ENCODE data around the gene SHF.

The SHF gene

DNA sequence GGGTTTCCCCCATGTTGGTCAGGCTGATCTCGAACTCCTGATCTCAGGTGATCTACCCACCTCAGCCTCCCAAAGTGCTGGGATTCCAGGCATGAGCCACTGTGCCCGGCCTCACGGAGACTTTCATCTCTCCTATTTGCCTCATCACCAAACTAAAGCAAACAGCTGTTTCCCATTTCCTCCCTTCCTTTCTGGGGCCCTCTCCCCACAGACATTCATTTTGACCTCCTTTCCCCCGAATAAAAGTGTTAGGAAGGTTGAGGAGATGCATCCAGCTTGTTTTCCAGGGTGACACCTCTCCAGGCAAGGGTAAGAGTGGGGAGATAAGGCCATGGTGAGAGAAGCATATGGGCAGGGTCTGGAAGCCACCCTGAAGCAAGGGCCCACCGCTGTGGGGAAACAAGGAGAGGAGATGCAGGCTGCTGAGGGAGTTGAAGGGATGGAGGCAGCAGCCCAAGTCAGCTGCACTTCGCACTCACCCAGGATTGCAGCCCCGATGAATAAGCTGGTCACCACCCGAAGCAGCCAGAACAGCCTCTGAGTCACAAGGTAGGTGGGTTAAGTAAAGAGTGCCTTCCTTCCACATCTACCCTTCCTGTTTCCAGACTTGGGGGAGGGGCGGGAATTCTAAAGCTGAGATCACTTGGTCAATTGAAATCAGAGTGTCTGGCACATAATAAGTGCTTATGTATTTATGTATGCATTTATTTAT, 65.9 kb downstream of the SHF start:
- no peak for FAIRE-seq

DNA sequence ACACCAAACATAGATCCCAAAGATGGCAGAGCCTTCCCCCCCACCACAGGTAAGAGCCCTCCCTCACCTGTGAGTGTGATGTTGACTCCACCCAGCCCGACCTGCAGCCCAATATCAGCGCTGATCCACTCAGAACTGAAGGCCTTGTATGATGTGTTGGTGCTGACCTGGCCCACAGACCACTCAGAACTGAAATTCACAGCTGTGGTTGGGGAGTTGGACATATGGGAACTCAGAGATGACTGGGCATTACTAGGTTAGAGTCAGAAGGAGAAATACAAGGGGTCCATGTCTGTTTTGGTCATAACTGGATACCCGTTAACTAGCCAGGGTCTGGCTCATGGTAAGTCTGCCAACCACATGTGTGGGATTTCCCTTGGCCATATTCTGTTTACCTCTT, 66.7 kb downstream of the SHF start:
- no peak for FAIRE-seq

DNA sequence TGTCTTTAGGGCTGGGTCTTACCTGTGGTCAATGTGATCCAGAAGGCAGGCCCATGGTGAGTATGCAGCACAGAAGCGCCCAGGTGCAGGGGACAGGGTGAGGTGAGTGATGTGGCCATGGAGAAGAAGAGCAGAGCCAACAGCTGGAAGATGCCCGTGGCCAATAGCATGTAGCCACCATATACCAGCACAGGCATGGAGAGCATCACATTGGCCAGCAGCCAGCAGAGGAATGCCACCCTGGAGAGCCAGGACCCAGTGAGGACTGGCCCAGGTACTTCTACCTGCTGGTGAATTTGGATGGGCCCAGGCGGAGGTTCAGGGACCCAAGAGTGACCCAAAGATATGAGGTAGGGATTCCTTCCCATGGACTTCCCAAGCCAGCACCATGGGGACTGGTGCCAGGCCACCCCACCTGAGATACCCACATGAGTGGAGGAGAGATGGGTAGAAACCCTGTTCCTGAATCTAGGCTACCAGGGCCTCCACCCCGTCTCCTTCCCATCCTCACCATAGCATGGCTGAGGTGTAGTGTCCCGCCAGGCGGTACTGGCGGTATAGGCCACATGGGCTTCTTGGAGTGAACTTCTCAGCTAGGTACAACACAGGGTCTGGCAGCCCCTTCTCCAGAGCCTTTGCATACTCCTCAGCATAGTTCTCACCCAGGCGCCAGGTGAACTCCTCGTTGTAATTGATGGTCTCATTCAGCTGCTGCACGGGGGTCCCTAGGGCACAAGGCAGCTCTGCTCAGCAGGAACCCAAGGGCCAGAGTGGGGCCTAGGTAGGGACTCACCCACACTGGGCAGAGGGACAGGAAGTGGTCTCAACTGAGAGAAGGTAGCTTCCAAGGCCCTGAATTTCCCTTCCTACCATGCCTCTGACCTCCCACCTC, 67.4 kb downstream of the SHF start:
- no peak for FAIRE-seq

DNA sequence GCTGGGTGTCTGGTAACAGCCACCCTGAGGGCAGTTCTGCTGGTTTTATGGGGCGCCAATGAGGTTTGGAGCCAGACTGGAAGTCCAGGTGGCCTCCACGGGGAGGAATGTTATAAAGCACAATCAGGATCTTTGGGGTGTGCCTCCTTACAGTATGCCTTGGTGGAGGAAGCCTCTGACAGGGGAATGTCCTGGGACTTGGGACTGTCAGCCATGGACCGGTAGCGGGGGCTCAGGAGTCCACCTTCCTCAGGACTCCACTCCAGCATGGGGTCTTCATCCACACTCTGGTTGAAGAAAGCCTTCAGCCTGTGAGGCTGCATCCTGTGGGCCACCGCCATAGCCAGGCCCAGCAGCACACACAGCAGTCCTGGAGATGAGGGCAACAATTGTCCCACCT, 68.8 kb downstream of the SHF start:
- FAIRE-seq = no peak

DNA sequence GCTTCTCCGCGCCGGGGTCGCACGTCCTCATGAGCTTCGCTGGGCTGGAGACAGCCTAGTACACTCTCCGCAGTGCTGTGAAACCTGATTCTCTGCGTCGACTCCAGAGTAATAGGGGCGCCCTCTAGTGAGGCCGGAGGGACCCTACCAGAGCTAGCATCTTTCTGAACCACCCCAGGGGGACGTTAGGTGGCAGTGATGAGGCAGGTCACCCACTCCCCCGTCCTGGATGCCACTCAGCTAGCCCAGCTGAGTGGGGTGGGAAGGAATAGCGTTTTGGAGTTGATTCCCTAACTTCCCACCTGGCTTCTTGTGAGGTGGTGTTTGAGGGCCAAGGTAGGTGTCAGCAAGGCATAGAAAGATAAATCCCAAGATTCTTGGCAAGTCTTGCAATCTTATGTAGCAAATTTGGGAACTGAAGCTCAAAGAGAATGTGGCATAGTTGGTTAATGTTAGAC, 69.6 kb downstream of the SHF start:
- peak; percentile 97 for FAIRE-seq

DNA sequence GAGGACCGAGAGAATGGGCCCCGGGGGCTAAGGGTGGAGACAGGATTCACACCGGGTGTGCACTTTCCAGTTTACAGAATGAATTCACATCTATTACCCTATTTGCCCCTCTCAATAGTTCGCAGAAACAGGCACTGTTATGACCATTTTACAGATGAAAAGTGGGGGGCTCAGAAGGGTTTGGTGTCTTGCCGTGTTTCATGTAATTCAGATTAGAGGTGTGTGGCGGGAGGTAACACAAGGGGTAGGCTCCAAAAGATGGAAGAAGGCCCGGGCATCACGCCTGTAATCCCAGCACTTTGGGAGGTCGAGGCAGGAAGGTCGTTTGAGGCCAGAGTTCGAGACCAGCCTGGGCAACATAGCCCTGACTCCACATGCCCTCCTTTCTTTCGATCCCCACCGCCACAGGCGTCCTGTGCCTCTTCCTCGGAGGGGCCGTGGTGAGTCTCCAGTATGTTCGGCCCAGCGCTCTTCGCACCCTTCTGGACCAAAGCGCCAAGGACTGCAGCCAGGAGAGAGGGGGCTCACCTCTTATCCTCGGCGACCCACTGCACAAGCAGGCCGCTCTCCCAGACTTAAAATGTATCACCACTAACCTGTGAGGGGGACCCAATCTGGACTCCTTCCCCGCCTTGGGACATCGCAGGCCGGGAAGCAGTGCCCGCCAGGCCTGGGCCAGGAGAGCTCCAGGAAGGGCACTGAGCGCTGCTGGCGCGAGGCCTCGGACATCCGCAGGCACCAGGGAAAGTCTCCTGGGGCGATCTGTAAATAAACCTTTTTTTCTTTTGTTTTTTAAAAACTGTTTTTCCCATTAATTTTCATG, 70.2 kb downstream of the SHF start:
- FAIRE-seq = no peak

All from G401.6 (cell line).